ENCODE data around the gene GADL1.

GADL1 gene

DNA sequence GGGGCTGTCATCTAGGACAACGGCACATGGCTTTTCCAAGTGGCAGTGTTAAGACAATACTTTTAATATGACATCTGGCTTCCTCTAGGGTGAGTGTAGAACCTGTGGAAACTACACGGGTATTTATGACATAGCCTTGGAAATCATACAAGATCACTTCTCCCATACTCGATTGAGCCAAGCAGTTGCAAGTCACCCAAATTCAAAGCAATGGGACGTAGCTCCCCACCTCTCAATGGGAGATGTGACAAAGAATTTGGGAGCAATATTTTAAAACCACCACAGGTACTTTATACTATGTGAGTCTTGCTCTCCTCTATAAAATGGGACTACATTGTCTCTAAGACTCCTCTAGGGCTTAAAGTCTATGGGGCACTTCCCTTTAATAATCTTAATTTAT is 194.5 kb downstream of the GADL1 start:
- no peak for TF ChIP-seq POLR2AphosphoS5 (IDR thresholded peaks at IDR 0.05; ENCODE audit: low read depth, low read length)
- no peak for TF ChIP-seq TAF1 (IDR thresholded peaks at IDR 0.05; ENCODE audit: borderline replicate concordance, insufficient read depth, low read length)
- TF ChIP-seq, protein P1, sequence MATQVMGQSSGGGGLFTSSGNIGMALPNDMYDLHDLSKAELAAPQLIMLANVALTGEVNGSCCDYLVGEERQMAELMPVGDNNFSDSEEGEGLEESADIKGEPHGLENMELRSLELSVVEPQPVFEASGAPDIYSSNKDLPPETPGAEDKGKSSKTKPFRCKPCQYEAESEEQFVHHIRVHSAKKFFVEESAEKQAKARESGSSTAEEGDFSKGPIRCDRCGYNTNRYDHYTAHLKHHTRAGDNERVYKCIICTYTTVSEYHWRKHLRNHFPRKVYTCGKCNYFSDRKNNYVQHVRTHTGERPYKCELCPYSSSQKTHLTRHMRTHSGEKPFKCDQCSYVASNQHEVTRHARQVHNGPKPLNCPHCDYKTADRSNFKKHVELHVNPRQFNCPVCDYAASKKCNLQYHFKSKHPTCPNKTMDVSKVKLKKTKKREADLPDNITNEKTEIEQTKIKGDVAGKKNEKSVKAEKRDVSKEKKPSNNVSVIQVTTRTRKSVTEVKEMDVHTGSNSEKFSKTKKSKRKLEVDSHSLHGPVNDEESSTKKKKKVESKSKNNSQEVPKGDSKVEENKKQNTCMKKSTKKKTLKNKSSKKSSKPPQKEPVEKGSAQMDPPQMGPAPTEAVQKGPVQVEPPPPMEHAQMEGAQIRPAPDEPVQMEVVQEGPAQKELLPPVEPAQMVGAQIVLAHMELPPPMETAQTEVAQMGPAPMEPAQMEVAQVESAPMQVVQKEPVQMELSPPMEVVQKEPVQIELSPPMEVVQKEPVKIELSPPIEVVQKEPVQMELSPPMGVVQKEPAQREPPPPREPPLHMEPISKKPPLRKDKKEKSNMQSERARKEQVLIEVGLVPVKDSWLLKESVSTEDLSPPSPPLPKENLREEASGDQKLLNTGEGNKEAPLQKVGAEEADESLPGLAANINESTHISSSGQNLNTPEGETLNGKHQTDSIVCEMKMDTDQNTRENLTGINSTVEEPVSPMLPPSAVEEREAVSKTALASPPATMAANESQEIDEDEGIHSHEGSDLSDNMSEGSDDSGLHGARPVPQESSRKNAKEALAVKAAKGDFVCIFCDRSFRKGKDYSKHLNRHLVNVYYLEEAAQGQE (IDR thresholded peaks at IDR 0.05; ENCODE audit: insufficient read depth in 1 of 2, low read depth in 2 of 2, low read length in 2 of 2), result no peak
- no peak for TF ChIP-seq FOXP2 (optimal IDR thresholded peaks at IDR 0.05; ENCODE audit: borderline replicate concordance, extremely low read depth, extremely low read length, insufficient read depth)

DNA sequence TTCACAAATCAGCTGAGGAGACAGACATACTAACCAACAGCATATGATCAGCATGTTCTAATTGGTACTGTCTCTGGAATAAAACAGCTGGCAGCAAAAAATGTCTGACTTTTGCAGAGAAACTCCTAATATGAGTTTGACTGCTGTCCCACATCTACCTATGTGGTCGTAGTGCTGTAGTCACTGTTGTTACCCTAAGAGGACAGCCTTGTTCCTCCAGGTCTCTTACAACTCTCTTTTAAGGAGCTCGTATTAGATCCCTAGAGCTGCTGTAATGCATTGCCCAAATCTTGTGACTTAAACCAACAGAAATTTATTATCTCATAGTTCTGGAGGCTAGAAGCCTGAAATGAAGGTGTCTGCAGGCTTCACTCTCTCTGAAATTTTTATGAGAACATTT is 195.9 kb downstream of the GADL1 start:
- TF ChIP-seq SIN3A (IDR thresholded peaks at IDR 0.05; ENCODE audit: borderline replicate concordance, insufficient read depth, low read length), result no peak
- TF ChIP-seq POLR2AphosphoS5 (IDR thresholded peaks at IDR 0.05; ENCODE audit: low read depth, low read length), result no peak
- no peak for TF ChIP-seq FOXP2 (optimal IDR thresholded peaks at IDR 0.05; ENCODE audit: borderline replicate concordance, extremely low read depth, extremely low read length, insufficient read depth)

DNA sequence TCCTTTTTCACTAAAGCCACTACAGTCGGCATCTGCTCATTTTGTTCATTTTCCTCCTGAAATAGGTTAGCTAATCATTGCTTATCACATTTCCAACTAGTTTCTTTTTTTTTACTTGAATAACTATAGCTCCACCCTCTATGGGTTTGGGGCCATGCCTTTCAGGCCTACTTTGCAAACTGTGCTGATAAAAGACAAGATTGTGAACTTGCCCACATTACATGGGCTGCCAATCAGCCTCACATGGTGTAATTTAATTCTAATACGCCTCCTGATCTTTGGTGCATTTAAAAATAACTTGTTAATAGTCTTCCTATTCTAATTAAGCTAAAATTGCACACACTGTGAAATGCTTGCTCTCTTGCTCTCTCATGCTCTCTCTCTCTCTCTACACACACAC is 197.6 kb downstream of the GADL1 start:
- TF ChIP-seq, protein P1 (IDR thresholded peaks at IDR 0.05; ENCODE audit: insufficient read depth in 1 of 2, low read depth in 2 of 2, low read length in 2 of 2), result no peak
- TF ChIP-seq TAF1 (IDR thresholded peaks at IDR 0.05; ENCODE audit: borderline replicate concordance, insufficient read depth, low read length) (no peak), SIN3A (IDR thresholded peaks at IDR 0.05; ENCODE audit: borderline replicate concordance, insufficient read depth, low read length) (no peak), POLR2AphosphoS5 (IDR thresholded peaks at IDR 0.05; ENCODE audit: low read depth, low read length) (no peak), FOXP2 (optimal IDR thresholded peaks at IDR 0.05; ENCODE audit: borderline replicate concordance, extremely low read depth, extremely low read length, insufficient read depth) (no peak)

DNA sequence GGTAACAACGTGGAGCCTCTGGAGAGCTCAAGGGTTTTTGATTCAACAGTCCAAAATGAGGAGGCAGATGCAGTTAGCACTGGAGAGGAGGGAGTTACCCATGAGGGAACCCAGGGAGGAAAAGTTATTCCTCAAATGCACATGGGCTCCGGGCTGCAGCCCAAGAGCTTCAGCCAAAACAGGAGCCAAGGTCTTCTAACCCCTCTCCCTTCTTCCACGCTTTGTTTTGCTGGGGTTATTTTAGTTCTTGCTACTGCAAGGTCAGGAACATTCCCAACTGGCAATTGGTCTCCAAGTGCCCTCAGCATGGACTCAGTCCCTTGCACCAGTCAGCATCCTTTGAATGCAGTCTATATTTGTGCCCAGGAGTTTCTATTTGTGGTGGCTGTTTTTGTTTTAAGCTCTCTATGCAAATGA is 198.1 kb downstream of the GADL1 start:
- TF ChIP-seq POLR2AphosphoS5 (IDR thresholded peaks at IDR 0.05; ENCODE audit: low read depth, low read length) (no peak), TAF1 (IDR thresholded peaks at IDR 0.05; ENCODE audit: borderline replicate concordance, insufficient read depth, low read length) (no peak), FOXP2 (optimal IDR thresholded peaks at IDR 0.05; ENCODE audit: borderline replicate concordance, extremely low read depth, extremely low read length, insufficient read depth) (no peak)

DNA sequence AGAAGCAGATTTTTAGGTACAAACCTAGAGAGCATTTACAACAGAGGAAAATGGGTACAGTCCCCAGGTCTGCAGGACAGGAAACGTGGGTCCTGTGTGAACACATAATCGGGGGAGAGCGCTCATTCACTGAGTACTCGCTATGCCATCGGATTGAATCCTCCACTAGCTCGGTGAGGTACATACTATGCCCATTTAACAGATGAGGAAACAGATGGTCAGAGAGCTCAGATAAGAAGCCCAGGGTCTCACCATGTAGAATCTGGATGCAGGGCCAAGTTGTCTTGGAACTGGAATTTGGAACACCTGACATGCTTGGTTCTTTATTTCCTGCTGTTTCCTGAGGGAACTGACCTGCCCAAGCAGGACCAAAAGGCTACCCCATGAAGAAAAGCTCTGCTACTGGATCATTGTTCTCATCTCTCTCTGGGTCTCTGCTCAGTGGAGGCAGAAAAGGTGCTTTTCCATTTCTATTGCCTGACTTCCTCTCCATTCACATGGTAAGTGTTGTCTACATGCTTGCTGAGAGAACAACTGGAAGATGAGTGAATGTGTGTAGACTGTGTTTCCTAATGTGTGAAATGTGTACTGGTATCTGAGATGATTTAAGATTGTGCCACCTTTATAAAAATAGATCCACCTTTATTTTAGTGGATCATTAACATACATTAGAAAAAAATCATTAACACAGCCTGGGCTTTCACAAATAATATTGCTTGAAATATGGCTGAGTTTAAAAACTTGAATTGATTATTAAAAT is 199.0 kb downstream of the GADL1 start:
- TF ChIP-seq, protein P1 (IDR thresholded peaks at IDR 0.05; ENCODE audit: insufficient read depth in 1 of 2, low read depth in 2 of 2, low read length in 2 of 2), result no peak
- TF ChIP-seq TAF1 (IDR thresholded peaks at IDR 0.05; ENCODE audit: borderline replicate concordance, insufficient read depth, low read length), result no peak
- no peak for TF ChIP-seq FOXP2 (optimal IDR thresholded peaks at IDR 0.05; ENCODE audit: borderline replicate concordance, extremely low read depth, extremely low read length, insufficient read depth)
- TF ChIP-seq SIN3A (IDR thresholded peaks at IDR 0.05; ENCODE audit: borderline replicate concordance, insufficient read depth, low read length), result no peak
- no peak for TF ChIP-seq POLR2AphosphoS5 (IDR thresholded peaks at IDR 0.05; ENCODE audit: low read depth, low read length)

DNA sequence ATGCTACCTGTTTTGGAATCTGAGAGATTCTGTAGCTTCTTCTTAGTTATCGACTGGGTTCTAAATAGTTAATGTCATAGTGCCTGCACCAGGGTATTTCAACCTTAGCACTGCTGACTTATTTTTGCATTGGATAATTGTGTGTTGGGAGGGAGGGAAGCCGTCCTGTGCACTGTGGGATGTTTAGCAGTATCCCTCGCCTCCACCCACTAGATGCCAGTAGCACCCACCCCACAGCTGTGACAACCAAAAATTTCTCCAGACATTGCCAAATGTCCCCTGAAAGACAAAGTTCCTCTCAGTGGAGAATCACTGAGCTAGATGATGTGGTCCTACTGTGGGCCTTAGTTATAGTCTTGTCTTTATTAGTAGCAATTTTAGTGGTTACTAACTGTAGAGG is 199.8 kb downstream of the GADL1 start:
- TF ChIP-seq POLR2AphosphoS5 (IDR thresholded peaks at IDR 0.05; ENCODE audit: low read depth, low read length) (no peak), TAF1 (IDR thresholded peaks at IDR 0.05; ENCODE audit: borderline replicate concordance, insufficient read depth, low read length) (no peak), SIN3A (IDR thresholded peaks at IDR 0.05; ENCODE audit: borderline replicate concordance, insufficient read depth, low read length) (no peak), FOXP2 (optimal IDR thresholded peaks at IDR 0.05; ENCODE audit: borderline replicate concordance, extremely low read depth, extremely low read length, insufficient read depth) (no peak)
- TF ChIP-seq, protein P1 (IDR thresholded peaks at IDR 0.05; ENCODE audit: insufficient read depth in 1 of 2, low read depth in 2 of 2, low read length in 2 of 2), result no peak

Measured in PFSK-1 (cell line).